ENCODE measurements around the gene SSR3.
"Not testable (repeated sequence)": the region's sequence is repeated elsewhere in the genome, so short reads cannot be mapped to it uniquely, and the experiment has no call there.

The SSR3 gene

GRCh38 chr3:156599089-156599874, 44.4 kb upstream of the SSR3 start:
- DNase-seq (ENCODE audit: low spot score) = no peak
- CTCF ChIA-PET = no interaction called here
- H3K27ac ChIP-seq = no peak overlapping the region

GRCh38 chr3:156598413-156598812, 43.5 kb upstream of the SSR3 start:
- POLR2A ChIA-PET (ENCODE audit: low non-redundant PET) = no interaction called here
- no peak for DNase-seq (ENCODE audit: low spot score)
- no peak for TF ChIP-seq CTCF (conservative IDR thresholded peaks at IDR 0.05; ENCODE audit: low read depth)
- CTCF ChIA-PET = no interaction called here
- H3K27ac ChIP-seq = no peak overlapping the region

More at GRCh38 chr3:156599089-156599874, 44.4 kb upstream of the SSR3 start:
- POLR2A ChIA-PET (ENCODE audit: low non-redundant PET) = no interaction called here
- TF ChIP-seq CTCF (conservative IDR thresholded peaks at IDR 0.05; ENCODE audit: low read depth) = no peak

GRCh38 chr3:156594219-156594683, 39.3 kb upstream of the SSR3 start:
- POLR2A ChIA-PET (ENCODE audit: low non-redundant PET) = no interaction called here
- CTCF ChIA-PET = interaction anchor here (0.6 kb wide), 1 partner anchor 53 kb away, joined by 7 read pairs; no protein-coding TSS in a partner anchor

GRCh38 chr3:156593814-156594213, 38.9 kb upstream of the SSR3 start:
- POLR2A ChIA-PET (ENCODE audit: low non-redundant PET) = no interaction called here
- no peak for TF ChIP-seq CTCF (conservative IDR thresholded peaks at IDR 0.05; ENCODE audit: low read depth)
- H3K27ac ChIP-seq = no peak overlapping the region
- no peak for DNase-seq (ENCODE audit: low spot score)
- CTCF ChIA-PET = interaction anchor here (0.6 kb wide), 1 partner anchor 53 kb away, joined by 7 read pairs; no protein-coding TSS in a partner anchor

More at GRCh38 chr3:156594219-156594683, 39.3 kb upstream of the SSR3 start:
- TF ChIP-seq CTCF (conservative IDR thresholded peaks at IDR 0.05; ENCODE audit: low read depth) = no peak
- DNase-seq (ENCODE audit: low spot score) = no peak
- no peak overlapping the region for H3K27ac ChIP-seq

- CTCF ChIA-PET; DNase-seq (ENCODE audit: low spot score); POLR2A ChIA-PET (ENCODE audit: low non-redundant PET): not testable (repeated sequence)
Measured at GRCh38 chr3:156589806-156590205, 34.9 kb upstream of the SSR3 start.

GRCh38 chr3:156587760-156588069, 32.8 kb upstream of the SSR3 start:
- ChIA-PET CTCF (no interaction called here), POLR2A (ENCODE audit: low non-redundant PET) (no interaction called here)
- no peak for DNase-seq (ENCODE audit: low spot score)
- no peak overlapping the region for H3K27ac ChIP-seq
- TF ChIP-seq CTCF (conservative IDR thresholded peaks at IDR 0.05; ENCODE audit: low read depth) = no peak

More at GRCh38 chr3:156589806-156590205, 34.9 kb upstream of the SSR3 start:
- H3K27ac ChIP-seq = not testable (repeated sequence)
